SK-N-SH treated with all-trans-retinoic acid at 6 μM for 48 hours (cell line): Measurements from ENCODE around the gene EZR.

Source experiments
- ARNTL ChIP-seq: fragments of 450-650 bp; formaldehyde crosslinking; IDR thresholded peaks from 2 replicates; pipeline ENCODE4 v1.5.0; 2020; ENCODE audit warnings: low read depth, mild to moderate bottlenecking, moderate library complexity, borderline replicate concordance
- BACH2 ChIP-seq: fragments of 250-450 bp; sonication (Bioruptor Pico); IDR thresholded peaks from 2 replicates; pipeline ENCODE4 v1.9.0; 2021; ENCODE audit warnings: mild to moderate bottlenecking, borderline replicate concordance
- CREB5 ChIP-seq: fragments of 250-450 bp; sonication (Bioruptor Pico); IDR thresholded peaks from 2 replicates; pipeline ENCODE4 v1.5.1; 2020; ENCODE audit warnings: low read depth, mild to moderate bottlenecking, moderate library complexity
- GLIS3 ChIP-seq: fragments of 250-450 bp; sonication (Bioruptor Pico); IDR thresholded peaks from 2 replicates; pipeline ENCODE4 v1.5.0; 2020; ENCODE audit warnings: mild to moderate bottlenecking, moderate library complexity
- OSR1 ChIP-seq: fragments of 250-450 bp; sonication (Bioruptor Pico); IDR thresholded peaks from 2 replicates; pipeline ENCODE4 v1.8.0; 2022; ENCODE audit warnings: moderate library complexity, mild to moderate bottlenecking, inconsistent platforms
- PATZ1 ChIP-seq: fragments of 250-450 bp; sonication (Bioruptor Pico); IDR thresholded peaks from 2 replicates; pipeline ENCODE4 v1.8.0; 2020; ENCODE audit warnings: mild to moderate bottlenecking, moderate library complexity, borderline replicate concordance
- ZFP3 ChIP-seq: fragments of 250-450 bp; sonication (Bioruptor Pico); IDR thresholded peaks from 2 replicates; pipeline ENCODE4 v1.5.0; 2020; ENCODE audit warnings: mild to moderate bottlenecking, moderate library complexity

- TF ChIP-seq BACH2: no peak
- no peak for TF ChIP-seq ZFP3
- TF ChIP-seq CREB5: no peak
- TF ChIP-seq ARNTL (CRISPR knock-in tag): no peak
- TF ChIP-seq OSR1: no peak
- no peak for TF ChIP-seq GLIS3
- TF ChIP-seq PATZ1: no peak
These were observed 100.6 kb downstream of the EZR start for GRCh38 chr6:158718461-158719046.
